GM12892 (cell line): Measurements from ENCODE around the gene ATP9A.

Experiments used
- POLR2A ChIP-seq: IDR thresholded peaks from 2 replicates; pipeline ENCODE4 v1.6.1; 2011; ENCODE audit warnings: low read depth, low read length, control low read depth
- POLR2AphosphoS5 ChIP-seq: IDR thresholded peaks from 2 replicates; pipeline ENCODE4 v1.6.1; 2011; ENCODE audit warnings: low read depth, low read length, control low read depth
- TAF1 ChIP-seq: IDR thresholded peaks from 2 replicates; pipeline ENCODE4 v1.6.1; 2011; ENCODE audit warnings: low read depth, mild to moderate bottlenecking, control low read depth, low read length, borderline replicate concordance

DNA sequence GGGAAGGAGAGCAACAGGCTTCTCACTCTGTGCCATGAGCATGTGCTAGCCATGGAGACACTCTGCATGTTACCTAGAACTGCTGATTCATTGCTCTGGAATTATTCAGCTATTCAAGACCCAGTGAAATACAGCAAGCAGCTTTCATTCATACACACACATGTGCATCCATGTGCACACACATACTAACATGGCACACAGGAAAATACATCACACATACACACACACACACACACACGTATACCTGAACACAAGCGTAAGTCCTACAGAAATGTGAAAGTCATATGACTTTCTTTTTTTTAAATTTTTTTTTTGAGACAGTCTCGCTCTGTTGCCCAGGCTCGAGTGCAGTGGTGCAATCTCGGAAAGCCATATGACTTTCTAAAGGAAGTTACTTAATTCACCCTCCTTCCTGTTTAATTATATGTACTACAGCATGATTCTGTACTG, 117.5 kb downstream of the ATP9A start:
- no peak for TF ChIP-seq POLR2A
- TF ChIP-seq POLR2AphosphoS5 = no peak
- TF ChIP-seq TAF1 = no peak
